Lung (tissue), 12 donors: Measurements from ENCODE around the gene CNTN5. TPM values are rescaled to one million over a fixed set of nuclear protein-coding genes. Genes with fewer than 3 reads are reported as not detected.

Experiments
- ATAC-seq: fragments of 200-7000 bp; cut with Tn5 transposase; one replicate; pipeline ENCODE4 v1.9.1; 2020; ENCODE audit warnings: moderate number of reproducible peaks; ENCODE audit not compliant: insufficient read depth, low FRiP score
- DNase-seq, 3 donors: peaks; one replicate each; pipeline ENCODE4 v3.0.0-alpha.2; 2013 to 2017
- H3K27ac ChIP-seq, 2 donors: one replicate each; pipeline ENCODE4 v1.5.1; 2013; ENCODE audit warnings: mild to moderate bottlenecking in 2 of 2, moderate library complexity in 2 of 2, control low read depth in 1 of 2, inconsistent platforms in 1 of 2, low read depth in 1 of 2, low read length in 1 of 2
- H3K27me3 ChIP-seq, 3 donors: one replicate each; pipeline ENCODE4 v1.5.1; 2013; ENCODE audit warnings: low read length in 2 of 3; ENCODE audit not compliant: control insufficient read depth in 3 of 3, insufficient read depth in 3 of 3
- H3K36me3 ChIP-seq, 4 donors: one replicate each; pipeline ENCODE4 v1.5.1; 2013; ENCODE audit warnings: low read length in 4 of 4, mild to moderate bottlenecking in 1 of 4, moderate library complexity in 1 of 4; ENCODE audit not compliant: control insufficient read depth in 4 of 4, insufficient read depth in 4 of 4
- H3K4me1 ChIP-seq, 5 donors: one replicate each; pipeline ENCODE4 v1.5.1; 2013; ENCODE audit warnings: low read length in 5 of 5, mild to moderate bottlenecking in 2 of 5, moderate library complexity in 1 of 5; ENCODE audit not compliant: control insufficient read depth in 5 of 5, insufficient read depth in 5 of 5
- H3K4me3 ChIP-seq: one replicate; pipeline ENCODE4 v1.5.1; 2013; ENCODE audit warnings: mild to moderate bottlenecking, control low read depth, moderate library complexity
- H3K9ac ChIP-seq, 2 donors: one replicate each; pipeline ENCODE4 v1.5.1; 2013; ENCODE audit warnings: low read length in 2 of 2, control low read depth in 1 of 2; ENCODE audit not compliant: insufficient read depth in 1 of 2
- H3K9me3 ChIP-seq, 4 donors: one replicate each; pipeline ENCODE4 v1.5.1; 2013; ENCODE audit warnings: low read length in 3 of 4, mild to moderate bottlenecking in 1 of 4, moderate library complexity in 1 of 4; ENCODE audit not compliant: control insufficient read depth in 4 of 4, insufficient read depth in 3 of 4
- WGBS, 2 donors: extraction: QIAGEN DNeasy Blood & Tissue Kit; methylation state at CpG; one replicate each; pipeline ENCODE4 v1.1.7; 2013; 5-methylcytosine and 5-hydroxymethylcytosine counted together
- polyA plus RNA-seq, 2 donors: library from polyadenylated mRNA; stranded (reverse); fragments of 200-250 nt; gene quantifications; one replicate each; pipeline ENCODE4 v1.2.1, GENCODE V29; 2013
- total RNA-seq, 2 donors: library from RNA; depleted of rRNA in 1 of 2; stranded (reverse); fragments of >200 nt in 1 of 2; gene quantifications; one replicate each; pipeline ENCODE4 v1.2.1, GENCODE V29; 2014 to 2021
- TF ChIP-seq, protein P1 (sequence below): IDR thresholded peaks from 2 replicates; pipeline ENCODE4 v1.5.1; 2012; ENCODE audit warnings: mild to moderate bottlenecking; ENCODE audit errors: control extremely low read depth, extremely low read depth
- donor health status: control.
- donor health status: control.
- donor health status: Bipolar disorder and iron deficiency.
- donor health status: healthy.
- donor health status: DM: yes; HTN: yes; CAD: no.

The CNTN5 gene
- total and polyA plus RNA-seq, 4 donors: 0.10 to 0.80 (median 0.44) TPM

GRCh38 chr11:100396266-100396665 lies 1375.5 kb downstream of the CNTN5 start:
- ATAC-seq (no peak), DNase-seq (no peak)
- Histone ChIP-seq H3K27me3 (no peaks in the 10 kb centered on the region), H3K4me1 (no peaks in the 10 kb centered on the region), H3K4me3 (no peak overlapping the region), H3K9ac (no peak overlapping the region), H3K9me3 (no peaks in the 10 kb centered on the region), H3K27ac (no peak overlapping the region), H3K36me3 (no peaks in the 10 kb centered on the region)
- 34 to 48% methylated on average over 3 of the region's 3 CpGs for WGBS, 2 donors
- TF ChIP-seq, protein P1, sequence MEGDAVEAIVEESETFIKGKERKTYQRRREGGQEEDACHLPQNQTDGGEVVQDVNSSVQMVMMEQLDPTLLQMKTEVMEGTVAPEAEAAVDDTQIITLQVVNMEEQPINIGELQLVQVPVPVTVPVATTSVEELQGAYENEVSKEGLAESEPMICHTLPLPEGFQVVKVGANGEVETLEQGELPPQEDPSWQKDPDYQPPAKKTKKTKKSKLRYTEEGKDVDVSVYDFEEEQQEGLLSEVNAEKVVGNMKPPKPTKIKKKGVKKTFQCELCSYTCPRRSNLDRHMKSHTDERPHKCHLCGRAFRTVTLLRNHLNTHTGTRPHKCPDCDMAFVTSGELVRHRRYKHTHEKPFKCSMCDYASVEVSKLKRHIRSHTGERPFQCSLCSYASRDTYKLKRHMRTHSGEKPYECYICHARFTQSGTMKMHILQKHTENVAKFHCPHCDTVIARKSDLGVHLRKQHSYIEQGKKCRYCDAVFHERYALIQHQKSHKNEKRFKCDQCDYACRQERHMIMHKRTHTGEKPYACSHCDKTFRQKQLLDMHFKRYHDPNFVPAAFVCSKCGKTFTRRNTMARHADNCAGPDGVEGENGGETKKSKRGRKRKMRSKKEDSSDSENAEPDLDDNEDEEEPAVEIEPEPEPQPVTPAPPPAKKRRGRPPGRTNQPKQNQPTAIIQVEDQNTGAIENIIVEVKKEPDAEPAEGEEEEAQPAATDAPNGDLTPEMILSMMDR: no peak

DNA sequence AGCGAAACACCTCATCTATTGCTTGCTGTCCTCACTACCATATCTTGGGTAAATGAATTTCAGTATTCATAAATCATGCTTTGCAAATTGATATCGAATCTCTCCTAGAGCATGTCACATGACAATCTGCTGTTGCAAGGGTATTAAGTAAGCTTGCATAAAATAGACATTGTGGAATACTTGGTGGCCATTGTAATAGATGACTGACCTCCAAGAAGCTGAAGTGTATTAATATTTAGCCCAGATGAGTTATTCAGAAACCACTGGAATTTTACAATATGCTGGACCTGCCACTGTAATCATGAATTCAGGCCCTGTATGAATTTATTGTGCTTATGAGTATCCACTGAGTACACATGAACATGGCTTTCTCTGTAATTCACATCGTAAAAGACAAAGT lies 1376.7 kb downstream of the CNTN5 start:
- no peaks in the 10 kb centered on the region for H3K36me3 ChIP-seq
- H3K4me3 ChIP-seq: no peak overlapping the region
- DNase-seq: no peak
- TF ChIP-seq, protein P1: no peak
- no peaks in the 10 kb centered on the region for H3K9me3 ChIP-seq
- no peak overlapping the region for H3K9ac ChIP-seq
- H3K4me1 ChIP-seq: no peaks in the 10 kb centered on the region
- no peaks in the 10 kb centered on the region for H3K27me3 ChIP-seq
- 78 to 80% methylated on average over 3 of the region's 3 CpGs for WGBS, 2 donors
- no peak overlapping the region for H3K27ac ChIP-seq
- no peak for ATAC-seq

DNA sequence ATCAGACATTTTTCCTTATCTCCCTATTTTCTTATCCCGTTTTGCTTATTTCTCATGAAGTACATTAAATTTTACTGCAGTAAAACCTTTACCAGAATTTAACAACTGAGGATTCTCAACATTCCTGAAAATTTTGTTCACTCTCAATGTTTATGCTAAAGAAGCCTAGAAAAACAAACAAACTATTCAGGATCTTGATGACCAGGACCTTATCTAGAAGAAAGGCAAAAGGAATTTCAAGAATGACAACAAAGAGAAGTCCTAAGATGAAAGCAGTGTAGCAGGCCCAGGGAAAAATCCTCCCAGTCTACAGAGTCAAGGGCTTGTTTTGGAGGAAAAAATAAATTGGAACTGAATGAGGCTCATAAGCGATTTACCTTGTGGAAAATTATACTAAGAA lies 1383.1 kb downstream of the CNTN5 start:
- no peaks in the 10 kb centered on the region for H3K27me3 ChIP-seq
- H3K4me3 ChIP-seq: no peak overlapping the region
- no peak overlapping the region for H3K9ac ChIP-seq
- H3K4me1 ChIP-seq: no peaks in the 10 kb centered on the region
- 16 to 28% methylated on average over 2 of the region's 2 CpGs for WGBS, 2 donors
- ATAC-seq: no peak
- TF ChIP-seq, protein P1: no peak
- no peaks in the 10 kb centered on the region for H3K9me3 ChIP-seq
- no peaks in the 10 kb centered on the region for H3K36me3 ChIP-seq
- no peak overlapping the region for H3K27ac ChIP-seq
- peak in 2 of 3 donors; percentile 5 to 23 for DNase-seq

DNA sequence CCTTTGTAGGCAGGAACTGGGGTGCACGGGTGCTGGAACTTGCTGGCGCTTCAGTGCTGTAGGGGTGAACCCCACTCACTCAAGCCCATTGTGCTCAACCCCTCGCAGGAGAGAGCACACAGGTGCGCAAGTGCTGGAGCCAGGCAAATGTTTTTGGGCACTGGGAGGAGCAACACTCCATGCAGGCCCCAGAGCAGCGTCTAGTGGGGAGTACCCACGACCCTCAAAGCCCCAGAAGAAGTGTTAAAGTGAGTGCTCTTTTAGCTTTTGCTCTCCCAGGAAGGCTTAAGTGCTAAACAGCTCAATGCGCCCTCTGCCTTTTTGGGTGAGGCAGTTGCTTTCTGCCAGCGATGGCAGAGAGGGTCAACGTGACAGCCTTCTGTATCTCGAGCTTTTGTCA lies 1384.2 kb downstream of the CNTN5 start:
- Histone ChIP-seq H3K36me3 (no peaks in the 10 kb centered on the region), H3K9ac (no peak overlapping the region), H3K27ac (no peak overlapping the region), H3K4me3 (no peak overlapping the region), H3K4me1 (no peaks in the 10 kb centered on the region), H3K27me3 (no peaks in the 10 kb centered on the region), H3K9me3 (no peaks in the 10 kb centered on the region)
- no peak for ATAC-seq
- WGBS, 2 donors: 80% methylated on average over 10 of the region's 10 CpGs
- TF ChIP-seq, protein P1: no peak
- DNase-seq: no peak
